Esophagus muscularis mucosa (tissue), 4 donors: ENCODE results near the gene GPRIN3. TPM values are rescaled to one million over a fixed set of nuclear protein-coding genes. Genes with fewer than 3 reads are reported as not detected.

Experiments used
- DNase-seq: peaks from one replicate; pipeline ENCODE4 v3.0.0-alpha.2; 2017; ENCODE audit errors: extremely low spot score
- H3K27ac ChIP-seq, 4 donors: fragments of 200-600 bp; sonication (generic); replicated peaks in 1 of 4; 1 replicate in 3 of 4; 2 replicates in 1 of 4; pipeline ENCODE4 v1.5.1; 2016 to 2019; ENCODE audit warnings: mild to moderate bottlenecking in 1 of 4
- H3K27me3 ChIP-seq, 4 donors: fragments of 200-600 bp; sonication (generic); one replicate each; pipeline versions ENCODE4 v1.5.1 to v1.6.0; 2016 to 2019
- H3K36me3 ChIP-seq, 4 donors: fragments of 200-600 bp; sonication (generic); one replicate each; pipeline ENCODE4 v1.5.1; 2016 to 2019
- H3K4me1 ChIP-seq, 4 donors: fragments of 200-600 bp; sonication (generic); one replicate each; pipeline ENCODE4 v1.5.1; 2016 to 2019
- H3K4me3 ChIP-seq, 4 donors: fragments of 200-600 bp; sonication (generic); 1 replicate in 2 of 4; 2 replicates in 2 of 4; pipeline ENCODE4 v1.5.1; 2016 to 2019; ENCODE audit warnings: mild to moderate bottlenecking in 4 of 4, moderate library complexity in 1 of 4
- H3K9me3 ChIP-seq, 4 donors: fragments of 200-600 bp; sonication (generic); 1 replicate in 3 of 4; 2 replicates in 1 of 4; pipeline ENCODE4 v1.5.1; 2016 to 2019
- CTCF ChIP-seq, 3 experiments: fragments of 200-600 bp in 2 of 3; fragments of 450-650 bp in 1 of 3; sonication (generic) in 2 of 3; IDR thresholded peaks; one replicate each; pipeline ENCODE4 v1.5.1; 2017 to 2019; ENCODE audit warnings: antibody characterized with exemption in 3 of 3, mild to moderate bottlenecking in 2 of 3, moderate library complexity in 1 of 3
- EP300 ChIP-seq: sonication (generic); formaldehyde crosslinking; IDR thresholded peaks from one replicate; pipeline ENCODE4 v1.6.1; 2017; ENCODE audit warnings: antibody characterized with exemption
- POLR2A ChIP-seq: fragments of 450-650 bp; IDR thresholded peaks from one replicate; pipeline ENCODE4 v1.6.1; 2017; ENCODE audit warnings: antibody characterized with exemption, moderate library complexity, mild to moderate bottlenecking, low read depth
- POLR2AphosphoS5 ChIP-seq, 2 donors: sonication (generic); formaldehyde crosslinking; IDR thresholded peaks; one replicate each; pipeline ENCODE4 v1.6.1; 2017; ENCODE audit warnings: antibody characterized with exemption in 2 of 2
- WGBS: methylation state at CpG from one replicate; pipeline ENCODE4 v1.1.5; 2018; 5-methylcytosine and 5-hydroxymethylcytosine counted together
- intact Hi-C: fragments of 100-400 bp; cut with DNase I; formaldehyde crosslinking; loops from one replicate; pipeline ENCODE4 v1.15.1; 2023
- total RNA-seq, 4 donors: library from RNA; depleted of rRNA; stranded (reverse); fragments of >200 nt; gene quantifications; one replicate each; pipeline versions ENCODE4 v1.1.0 to v1.2.1, GENCODE V29; 2016

Gene GPRIN3
- total RNA-seq, 4 donors from 2014 or later: 2.5 to 3.6 (median 2.8) TPM

GRCh38 chr4:89277412-89277811 is 30.2 kb downstream of the GPRIN3 start:
- intact Hi-C loops: no loop called here
- no peak overlapping the region for H3K4me3 ChIP-seq
- no peak for DNase-seq
- no peaks in the 10 kb centered on the region for H3K36me3 ChIP-seq
- WGBS: 90% methylated on average over 5 of the region's 5 CpGs
- no peaks in the 10 kb centered on the region for H3K9me3 ChIP-seq
- H3K27me3 ChIP-seq: no peaks in the 10 kb centered on the region
- peaks cover 0 to 4% (median 0%) of the 10 kb centered on the region in 4 donors for H3K4me1 ChIP-seq
- TF ChIP-seq POLR2AphosphoS5 (IDR thresholded peaks at IDR 0.05) (no peak), POLR2A (no peak), EP300 (no peak), CTCF (IDR thresholded peaks at IDR 0.05) (no peak)
- H3K27ac ChIP-seq: no peak overlapping the region

GRCh38 chr4:89276296-89276695 is 31.3 kb downstream of the GPRIN3 start:
- no peak overlapping the region for H3K27ac ChIP-seq
- intact Hi-C loops: no loop called here
- DNase-seq: no peak
- no peaks in the 10 kb centered on the region for H3K36me3 ChIP-seq
- H3K4me3 ChIP-seq: no peak overlapping the region
- TF ChIP-seq POLR2A: no peak
- no peak for TF ChIP-seq CTCF (IDR thresholded peaks at IDR 0.05)
- no peak for TF ChIP-seq POLR2AphosphoS5 (IDR thresholded peaks at IDR 0.05)
- no peak for TF ChIP-seq EP300
- no peaks in the 10 kb centered on the region for H3K9me3 ChIP-seq
- H3K4me1 ChIP-seq: peaks cover 0 to 4% (median 0%) of the 10 kb centered on the region in 4 donors
- H3K27me3 ChIP-seq: no peaks in the 10 kb centered on the region

- intact Hi-C loops: no loop called here
- DNase-seq: no peak
- Histone ChIP-seq H3K36me3 (no peaks in the 10 kb centered on the region), H3K27me3 (no peaks in the 10 kb centered on the region), H3K4me1 (peaks cover 0 to 4% (median 0%) of the 10 kb centered on the region in 4 donors), H3K9me3 (no peaks in the 10 kb centered on the region), H3K27ac (no peak overlapping the region), H3K4me3 (no peak overlapping the region)
- TF ChIP-seq POLR2A (no peak), EP300 (no peak)
- WGBS: 87% methylated on average over 6 of the region's 6 CpGs
Measured at GRCh38 chr4:89275587-89275986, 32.0 kb downstream of the GPRIN3 start.

- 88% methylated on average over 5 of the region's 5 CpGs for WGBS
- intact Hi-C loops: no loop called here
- no peaks in the 10 kb centered on the region for H3K27me3 ChIP-seq
- no peak overlapping the region for H3K4me3 ChIP-seq
- H3K27ac ChIP-seq: no peak overlapping the region
- H3K4me1 ChIP-seq: peaks cover 0 to 8% (median 3%) of the 10 kb centered on the region in 4 donors
- H3K36me3 ChIP-seq: no peaks in the 10 kb centered on the region
- H3K9me3 ChIP-seq: no peaks in the 10 kb centered on the region
- TF ChIP-seq EP300 (no peak), POLR2AphosphoS5 (IDR thresholded peaks at IDR 0.05) (no peak), POLR2A (no peak), CTCF (IDR thresholded peaks at IDR 0.05) (no peak)
- no peak for DNase-seq
Measured at GRCh38 chr4:89273741-89274141, 33.9 kb downstream of the GPRIN3 start.

- no peak overlapping the region for H3K4me3 ChIP-seq
- H3K27ac ChIP-seq: no peak overlapping the region
- WGBS: 73% methylated on average over 1 of the region's 1 CpG
- DNase-seq: no peak
- TF ChIP-seq EP300 (no peak), CTCF (IDR thresholded peaks at IDR 0.05) (no peak), POLR2AphosphoS5 (IDR thresholded peaks at IDR 0.05) (no peak), POLR2A (no peak)
- intact Hi-C loops: no loop called here
- no peaks in the 10 kb centered on the region for H3K36me3 ChIP-seq
- H3K4me1 ChIP-seq: peaks cover 4 to 14% (median 10%) of the 10 kb centered on the region in 4 donors
- no peaks in the 10 kb centered on the region for H3K9me3 ChIP-seq
- no peaks in the 10 kb centered on the region for H3K27me3 ChIP-seq
Measured at GRCh38 chr4:89270792-89271191, 36.8 kb downstream of the GPRIN3 start.
